ENCODE data around the gene PRKN.

PRKN gene

GRCh38 chr6:161584621-161585340 lies 1142.8 kb downstream of the PRKN start:
- Histone ChIP-seq H3K27me3 (ENCODE audit: insufficient read depth, low read depth, severe bottlenecking) (peaks cover 8% of the 10 kb centered on the region), H3K27ac (no peak overlapping the region), H3K9me3 (ENCODE audit: severe bottlenecking) (no peaks in the 10 kb centered on the region), H3K4me3 (ENCODE audit: low read depth, low read length) (no peak overlapping the region), H3K36me3 (no peaks in the 10 kb centered on the region)
- DNase-seq, result no peak
- no peak for TF ChIP-seq CTCF (IDR thresholded peaks at IDR 0.05; ENCODE audit: low read depth, low read length)

- H3K4me3 ChIP-seq (ENCODE audit: low read depth, low read length), result no peak overlapping the region
- no peak overlapping the region for H3K27ac ChIP-seq
- H3K9me3 ChIP-seq (ENCODE audit: severe bottlenecking), result no peaks in the 10 kb centered on the region
- DNase-seq, result no peak
- peaks cover 8% of the 10 kb centered on the region for H3K27me3 ChIP-seq (ENCODE audit: insufficient read depth, low read depth, severe bottlenecking)
- no peak for TF ChIP-seq CTCF (IDR thresholded peaks at IDR 0.05; ENCODE audit: low read depth, low read length)
- no peaks in the 10 kb centered on the region for H3K36me3 ChIP-seq
These were observed 1143.5 kb downstream of the PRKN start for GRCh38 chr6:161584051-161584450.

GRCh38 chr6:161583584-161583983 lies 1144.0 kb downstream of the PRKN start:
- H3K36me3 ChIP-seq, result no peaks in the 10 kb centered on the region
- no peak for TF ChIP-seq CTCF (IDR thresholded peaks at IDR 0.05; ENCODE audit: low read depth, low read length)
- no peak overlapping the region for H3K27ac ChIP-seq
- no peaks in the 10 kb centered on the region for H3K9me3 ChIP-seq (ENCODE audit: severe bottlenecking)
- peaks cover 8% of the 10 kb centered on the region for H3K27me3 ChIP-seq (ENCODE audit: insufficient read depth, low read depth, severe bottlenecking)
- no peak for DNase-seq
- H3K4me3 ChIP-seq (ENCODE audit: low read depth, low read length), result no peak overlapping the region

- no peaks in the 10 kb centered on the region for H3K9me3 ChIP-seq (ENCODE audit: severe bottlenecking)
- H3K27ac ChIP-seq, result no peak overlapping the region
- no peaks in the 10 kb centered on the region for H3K27me3 ChIP-seq (ENCODE audit: insufficient read depth, low read depth, severe bottlenecking)
- H3K36me3 ChIP-seq, result no peaks in the 10 kb centered on the region
- peak; percentile 37; the same call in 1 of the 2 replicates for TF ChIP-seq CTCF (IDR thresholded peaks at IDR 0.05; ENCODE audit: low read depth, low read length)
- no peak overlapping the region for H3K4me3 ChIP-seq (ENCODE audit: low read depth, low read length)
- DNase-seq, result peak; percentile 54
These were observed 1149.1 kb downstream of the PRKN start for GRCh38 chr6:161578478-161578877.

GRCh38 chr6:161575523-161576254 lies 1151.9 kb downstream of the PRKN start:
- Histone ChIP-seq H3K9me3 (ENCODE audit: severe bottlenecking) (no peaks in the 10 kb centered on the region), H3K4me3 (ENCODE audit: low read depth, low read length) (peak overlapping the region; percentile 16; the same call in 1 of the 2 replicates), H3K27me3 (ENCODE audit: insufficient read depth, low read depth, severe bottlenecking) (no peaks in the 10 kb centered on the region), H3K36me3 (no peaks in the 10 kb centered on the region), H3K27ac (no peak overlapping the region)
- TF ChIP-seq CTCF (IDR thresholded peaks at IDR 0.05; ENCODE audit: low read depth, low read length), result no peak
- DNase-seq, result peak; percentile 85
